GM18526 (cell line): ENCODE results near the gene RBBP8.

Experiments used
- POLR2A ChIP-seq: IDR thresholded peaks from 3 replicates; pipeline ENCODE4 v1.6.1; 2011; ENCODE audit not compliant: insufficient read length; ENCODE audit errors: extremely low read depth

Gene RBBP8

DNA sequence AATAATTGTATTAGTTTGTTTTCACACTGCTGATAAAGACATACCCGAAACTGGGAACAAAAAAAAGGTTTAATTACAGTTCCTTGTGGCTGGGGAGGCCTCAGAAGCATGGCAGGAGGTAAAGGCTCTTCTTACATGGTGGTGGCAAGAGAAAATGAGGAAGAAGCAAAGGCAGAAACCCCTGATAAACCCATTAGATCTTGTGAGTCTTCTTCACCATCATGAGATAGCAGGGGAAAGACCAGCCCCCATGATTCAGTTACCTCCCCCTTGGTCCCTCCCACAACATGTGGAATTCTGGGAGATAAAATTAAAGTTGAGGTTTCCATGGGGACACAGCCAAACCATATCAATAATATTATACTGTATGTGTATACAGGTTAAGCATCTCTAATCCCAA, 128.9 kb downstream of the RBBP8 start:
- TF ChIP-seq POLR2A: no peak

GRCh38 chr18:23063502-23063901, 130.4 kb downstream of the RBBP8 start:
- no peak for TF ChIP-seq POLR2A

- no peak for TF ChIP-seq POLR2A
Observed at GRCh38 chr18:23065234-23065806, 132.2 kb downstream of the RBBP8 start.

DNA sequence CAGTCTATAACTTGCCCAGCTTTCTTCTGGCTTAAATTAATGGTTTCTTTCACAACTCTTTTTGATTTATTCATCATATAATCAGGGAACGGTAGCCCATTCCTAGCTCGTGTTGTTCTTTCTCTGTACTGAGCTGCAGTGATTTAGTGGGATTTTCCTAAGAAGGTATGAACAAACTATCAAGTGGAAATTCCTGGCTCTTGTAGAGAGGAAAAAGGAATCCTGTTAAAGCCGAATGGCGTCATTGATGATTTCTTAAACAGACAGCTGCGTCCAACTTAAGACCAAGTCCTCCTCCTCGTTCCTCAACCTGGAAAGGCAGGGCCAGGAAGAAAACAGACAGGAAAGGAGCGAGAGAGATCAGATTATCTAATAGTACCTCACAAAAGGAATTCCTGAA, 132.9 kb downstream of the RBBP8 start:
- no peak for TF ChIP-seq POLR2A

DNA sequence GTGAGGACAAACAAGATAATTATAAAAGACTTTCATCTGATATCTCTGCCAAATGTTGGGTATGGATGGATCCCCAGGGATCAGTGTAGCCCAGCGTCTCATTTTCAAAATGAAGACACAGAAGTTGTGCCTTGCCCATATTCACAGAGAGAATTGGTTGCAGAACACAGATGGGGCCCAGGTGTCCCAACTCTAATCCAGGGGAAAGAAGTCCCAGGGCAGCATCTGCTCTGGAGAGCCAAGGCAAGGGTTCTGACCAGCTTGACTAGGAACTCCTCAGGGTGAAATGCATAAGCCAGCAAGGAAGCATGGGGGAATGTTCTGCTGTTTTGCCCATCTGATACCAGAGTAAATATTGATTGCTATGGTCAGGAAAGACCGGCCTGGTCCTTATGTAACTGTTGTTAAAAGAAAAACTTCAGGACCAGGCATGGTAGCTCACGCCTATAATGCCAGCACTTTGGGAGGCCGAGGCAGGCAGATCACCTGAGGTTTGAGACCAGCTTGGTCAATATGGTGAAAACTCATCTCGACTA, 133.4 kb downstream of the RBBP8 start:
- TF ChIP-seq POLR2A: no peak

DNA sequence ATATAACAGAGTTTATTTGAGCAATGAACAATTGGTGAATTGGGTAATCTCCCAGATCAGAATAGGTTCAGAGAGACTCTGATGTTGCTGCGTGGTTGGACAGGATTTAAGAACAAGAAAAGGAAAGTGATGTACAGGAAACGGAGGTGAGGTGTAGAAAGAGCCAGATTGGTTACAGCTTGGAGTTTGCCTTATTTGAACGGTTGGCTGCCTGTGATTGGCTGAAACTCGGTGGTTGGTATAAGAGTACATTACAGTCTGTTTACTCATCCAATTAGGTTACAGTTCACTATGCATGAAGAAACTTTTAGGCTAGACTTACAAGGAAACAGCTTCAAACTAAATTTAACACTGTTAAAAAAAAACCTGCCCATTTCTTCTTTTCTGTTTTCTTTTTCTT, 134.1 kb downstream of the RBBP8 start:
- TF ChIP-seq POLR2A: no peak

DNA sequence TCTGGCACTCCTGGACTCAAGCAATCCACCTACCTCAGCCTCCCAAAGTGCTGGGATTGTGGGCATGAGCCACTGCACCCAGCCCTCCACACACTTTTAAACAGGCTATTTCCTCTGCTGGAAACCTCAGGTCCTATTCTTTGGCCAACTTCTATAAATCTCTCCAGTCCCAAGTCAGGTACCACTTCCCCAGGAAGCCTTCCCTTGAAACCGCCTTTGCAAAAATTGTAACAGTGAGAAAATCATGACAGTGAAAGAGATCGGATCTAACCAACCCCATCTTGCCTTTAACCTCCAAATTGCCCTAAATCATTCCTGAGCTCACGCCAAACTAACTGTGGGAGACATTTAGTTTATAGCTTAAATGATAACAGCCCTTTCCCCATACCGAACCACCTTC, 134.9 kb downstream of the RBBP8 start:
- no peak for TF ChIP-seq POLR2A

DNA sequence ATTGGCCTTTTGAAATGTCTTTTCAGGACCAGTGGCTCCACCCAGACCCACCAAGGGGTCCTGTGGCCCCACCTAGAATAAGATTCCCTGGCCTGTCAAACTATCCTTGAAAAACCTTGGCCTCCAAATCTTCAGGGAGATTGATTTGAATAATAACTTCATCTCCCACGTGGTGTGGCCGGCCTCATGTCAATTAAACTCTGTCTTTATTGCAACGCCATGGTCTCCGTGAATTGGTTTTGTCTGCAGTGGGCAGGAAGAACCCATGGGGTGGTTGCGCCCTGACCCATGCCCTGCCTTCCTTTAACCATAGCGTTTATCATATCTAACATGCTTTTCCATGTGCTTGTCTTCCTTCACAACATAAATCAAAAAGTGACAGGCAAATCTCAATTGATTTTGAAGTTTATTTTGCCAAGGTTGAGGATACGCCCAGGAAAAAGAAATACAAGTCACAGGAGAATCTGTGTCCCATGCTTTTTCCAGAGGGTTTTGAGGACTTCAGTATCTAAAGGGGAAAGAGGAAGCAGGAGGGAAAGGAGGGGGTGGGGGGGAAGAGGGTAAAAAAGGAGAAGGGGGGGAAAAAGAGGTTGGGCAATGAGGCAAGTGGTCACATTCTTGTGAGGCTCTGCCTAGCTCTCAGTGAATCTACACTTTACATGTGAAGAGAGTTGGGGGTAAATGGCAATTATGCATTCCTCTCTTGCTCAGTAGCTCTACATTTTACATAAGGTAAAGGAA, 135.6 kb downstream of the RBBP8 start:
- no peak for TF ChIP-seq POLR2A

DNA sequence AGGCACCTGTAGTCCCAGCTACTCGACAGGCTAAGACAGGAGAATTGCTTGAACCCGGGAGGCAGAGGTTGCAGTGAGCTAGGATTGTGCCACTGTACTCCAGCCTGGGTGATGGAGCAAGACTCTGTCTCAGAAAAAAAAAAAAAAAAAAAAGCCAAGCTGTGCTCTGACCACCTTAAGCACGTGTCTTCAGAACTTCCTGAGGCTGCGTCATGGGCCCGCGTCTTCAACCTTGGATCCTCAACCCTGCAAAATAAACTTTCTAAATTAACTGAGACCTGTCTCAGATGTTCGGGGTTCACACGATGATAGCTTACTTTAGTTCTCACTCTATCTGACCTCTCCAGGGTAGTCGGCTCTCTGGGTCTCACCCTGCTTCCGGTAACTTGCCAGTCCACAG, 136.4 kb downstream of the RBBP8 start:
- no peak for TF ChIP-seq POLR2A

GRCh38 chr18:23069898-23070297, 136.8 kb downstream of the RBBP8 start:
- no peak for TF ChIP-seq POLR2A

GRCh38 chr18:23071285-23071684, 138.2 kb downstream of the RBBP8 start:
- TF ChIP-seq POLR2A: peak; percentile 31

- TF ChIP-seq POLR2A: no peak
Observed at GRCh38 chr18:23072079-23072478, 139.0 kb downstream of the RBBP8 start.

DNA sequence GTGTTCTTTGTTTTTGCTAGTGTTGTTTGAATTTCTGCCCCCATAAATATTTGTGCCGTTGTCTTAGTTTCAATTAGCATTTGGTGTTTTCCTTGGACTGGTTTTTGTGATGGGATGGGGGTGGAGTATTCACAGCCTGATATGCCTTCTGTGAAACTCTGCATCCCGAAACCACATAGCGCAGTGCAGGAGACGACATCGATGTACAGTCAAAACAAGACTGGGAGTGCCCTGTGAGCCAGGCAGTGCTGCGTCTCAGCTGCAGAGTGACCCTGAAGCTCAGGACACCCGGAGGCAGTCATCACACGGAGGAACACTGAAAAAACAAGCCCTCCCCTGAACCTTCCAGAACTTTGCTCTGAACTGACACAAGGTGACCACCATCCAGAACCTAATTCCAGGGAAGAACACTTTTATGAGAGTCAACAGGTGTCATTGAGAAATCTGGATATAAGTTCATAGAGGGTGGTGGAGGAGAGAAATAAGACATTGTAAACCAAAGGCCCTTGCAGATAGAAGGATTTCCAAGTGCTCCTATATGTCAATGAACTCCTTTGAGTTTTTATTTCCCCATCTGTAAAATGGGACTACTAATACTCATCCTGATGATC, 141.0 kb downstream of the RBBP8 start:
- no peak for TF ChIP-seq POLR2A
